SK-N-SH treated with all-trans-retinoic acid at 6 μM for 48 hours (cell line): ENCODE measurements around the gene CASP5.

Experiments
- ESRRG ChIP-seq: fragments of 250-450 bp; sonication (Bioruptor Pico); IDR thresholded peaks from 2 replicates; pipeline ENCODE4 v1.6.1; 2021; ENCODE audit warnings: mild to moderate bottlenecking
- ZC3H10 ChIP-seq: fragments of 250-450 bp; sonication (Bioruptor Pico); IDR thresholded peaks from 2 replicates; pipeline ENCODE4 v1.5.1; 2021; ENCODE audit warnings: mild to moderate bottlenecking, moderate library complexity

- TF ChIP-seq ZC3H10 (CRISPR knock-in tag) (no peak), ESRRG (CRISPR knock-in tag) (no peak)
Measured at GRCh38 chr11:105033343-105033742, 10.4 kb upstream of the CASP5 start.
